Keratinocyte (primary cell): Measurements from ENCODE around the gene PRKAG2. TPM values are rescaled to one million over a fixed set of nuclear protein-coding genes. Genes with fewer than 3 reads are reported as not detected.

Source experiments
- DNase-seq: peaks from one replicate; pipeline ENCODE4 v3.0.0-alpha.2; 2011; ENCODE audit warnings: low read depth, missing footprints, low spot score
- FAIRE-seq: peaks from 2 replicates; lab custom pipeline; 2011; peaks lifted over from hg19 to GRCh38; lab: Jason Lieb, UNC
- H2AFZ ChIP-seq: 2 replicates; pipeline ENCODE4 v1.6.0; 2012; ENCODE audit warnings: low read length, control low read depth, inconsistent platforms; ENCODE audit not compliant: control insufficient read depth
- H3K27ac ChIP-seq: 2 replicates; pipeline ENCODE4 v1.5.1; 2011; ENCODE audit warnings: low read length; ENCODE audit not compliant: control insufficient read depth, insufficient read depth
- H3K27me3 ChIP-seq: 3 replicates; pipeline ENCODE4 v1.6.0; 2011; ENCODE audit warnings: low read length; ENCODE audit not compliant: control insufficient read depth, insufficient read depth; ENCODE audit errors: extremely low read depth
- H3K36me3 ChIP-seq, 2 experiments: 2 replicates in 1 of 2; 3 replicates in 1 of 2; pipeline ENCODE4 v1.5.1; 2011; ENCODE audit warnings: low read length in 2 of 2, mild to moderate bottlenecking in 1 of 2; ENCODE audit not compliant: control insufficient read depth in 2 of 2, insufficient read depth in 2 of 2; ENCODE audit errors: extremely low read depth in 1 of 2
- H3K4me1 ChIP-seq: 3 replicates; pipeline ENCODE4 v1.5.1; 2011; ENCODE audit warnings: low read length; ENCODE audit not compliant: control insufficient read depth, insufficient read depth; ENCODE audit errors: extremely low read depth
- H3K4me2 ChIP-seq: 3 replicates; pipeline ENCODE4 v1.6.0; 2011; ENCODE audit warnings: low read depth, low read length; ENCODE audit not compliant: control insufficient read depth, insufficient read depth; ENCODE audit errors: extremely low read depth
- H3K4me3 ChIP-seq, 3 experiments: fragments of 200-600 bp in 1 of 3; sonication (generic) in 1 of 3; 2 replicates in 2 of 3; 3 replicates in 1 of 3; pipeline ENCODE4 v1.5.1; 2011 to 2016; ENCODE audit warnings: low read length in 3 of 3, mild to moderate bottlenecking in 3 of 3, control low read depth in 2 of 3, inconsistent platforms in 1 of 3, low read depth in 1 of 3, mixed read lengths in 1 of 3, mixed run types in 1 of 3, moderate library complexity in 1 of 3; ENCODE audit not compliant: control insufficient read depth in 2 of 3, insufficient read depth in 2 of 3; ENCODE audit errors: extremely low read depth in 1 of 3
- H3K79me2 ChIP-seq: 2 replicates; pipeline ENCODE4 v1.6.0; 2012; ENCODE audit warnings: low read length; ENCODE audit not compliant: control insufficient read depth, insufficient read depth
- H3K9ac ChIP-seq: 3 replicates; pipeline ENCODE4 v1.6.0; 2011; ENCODE audit warnings: low read length; ENCODE audit not compliant: control insufficient read depth, insufficient read depth; ENCODE audit errors: extremely low read depth
- H3K9me1 ChIP-seq: 3 replicates; pipeline ENCODE4 v1.6.0; 2011; ENCODE audit warnings: low read length; ENCODE audit not compliant: control insufficient read depth, insufficient read depth; ENCODE audit errors: extremely low read depth
- H3K9me3 ChIP-seq: 2 replicates; pipeline ENCODE4 v1.5.1; 2012; ENCODE audit warnings: low read depth, low read length; ENCODE audit not compliant: control insufficient read depth
- H4K20me1 ChIP-seq: 3 replicates; pipeline ENCODE4 v1.6.0; 2011; ENCODE audit warnings: low read length; ENCODE audit not compliant: control insufficient read depth, insufficient read depth; ENCODE audit errors: extremely low read depth
- EZH2 ChIP-seq: IDR thresholded peaks from one replicate; pipeline ENCODE4 v1.6.1; 2012; ENCODE audit warnings: inconsistent platforms, mild to moderate bottlenecking, low read length, moderate library complexity
- dilution Hi-C: fragments of 300-500 bp; cut with MboI; formaldehyde crosslinking; loops from one replicate; pipeline ENCODE4 v1.7.0; 2020; ENCODE audit warnings: low sequenced_read_pairs; ENCODE audit not compliant: extremely low pct_ligation_motif_present
- polyA plus RNA-seq, 5 experiments: library from polyadenylated mRNA; depleted of rRNA in 3 of 5; stranded (reverse) in 3 of 5; stranded (forward) in 1 of 5; unstranded in 1 of 5; fragments of >200 nt; gene quantifications; 1 replicate in 1 of 5; 2 replicates in 3 of 5; 3 replicates in 1 of 5; pipeline versions ENCODE4 v1.2.1 to v1.2.3, GENCODE V29; 2011 to 2012; ENCODE audit warnings: missing spikeins in 2 of 5, low read depth in 1 of 5, low replicate concordance in 1 of 5
- TF ChIP-seq, protein P1 (sequence below), 3 experiments: IDR thresholded peaks in 1 of 3; conservative IDR thresholded peaks in 1 of 3; optimal IDR thresholded peaks in 1 of 3; 2 replicates in 2 of 3; 3 replicates in 1 of 3; pipeline versions ENCODE3 to v1.5.1; 2011; ENCODE audit warnings: low read length in 3 of 3, mild to moderate bottlenecking in 3 of 3, moderate library complexity in 2 of 3, control low read depth in 1 of 3, inconsistent platforms in 1 of 3; ENCODE audit not compliant: insufficient read depth in 2 of 3; ENCODE audit errors: extremely low read depth in 1 of 3

PRKAG2 gene
- polyA plus RNA-seq, 1 donor (not counting 4 experiments of a cell fraction or from before 2014, with no cell fraction given), result 39.5 TPM

- no peak overlapping the region for H2AFZ ChIP-seq
- no peaks in the 10 kb centered on the region for H3K9me1 ChIP-seq
- H3K4me2 ChIP-seq, result no peak overlapping the region
- H3K27me3 ChIP-seq, result no peaks in the 10 kb centered on the region
- peaks cover 0 to 2% of the 10 kb centered on the region in 2 experiments for H3K36me3 ChIP-seq
- peaks cover 14% of the 10 kb centered on the region for H3K4me1 ChIP-seq
- FAIRE-seq (no peak), DNase-seq (no peak)
- H3K27ac ChIP-seq, result no peak overlapping the region
- TF ChIP-seq EZH2, result no peak
- H3K4me3 ChIP-seq, result no peak overlapping the region
- H4K20me1 ChIP-seq, result peaks cover 27% of the 10 kb centered on the region
- dilution Hi-C loops, result no loop called here
- peaks cover 88% of the 10 kb centered on the region for H3K79me2 ChIP-seq
- no peak overlapping the region for H3K9ac ChIP-seq
- no peaks in the 10 kb centered on the region for H3K9me3 ChIP-seq
These were observed 361.7 kb downstream of the PRKAG2 start for GRCh38 chr7:151515276-151515565.

GRCh38 chr7:151514461-151515275 is 362.2 kb downstream of the PRKAG2 start:
- no peaks in the 10 kb centered on the region for H3K9me3 ChIP-seq
- peaks cover 32% of the 10 kb centered on the region for H4K20me1 ChIP-seq
- H3K36me3 ChIP-seq, result peaks cover 0 to 2% of the 10 kb centered on the region in 2 experiments
- dilution Hi-C loops, result no loop called here
- peaks cover 13% of the 10 kb centered on the region for H3K4me1 ChIP-seq
- H3K27ac ChIP-seq, result no peak overlapping the region
- no peak for TF ChIP-seq EZH2
- TF ChIP-seq, protein P1, sequence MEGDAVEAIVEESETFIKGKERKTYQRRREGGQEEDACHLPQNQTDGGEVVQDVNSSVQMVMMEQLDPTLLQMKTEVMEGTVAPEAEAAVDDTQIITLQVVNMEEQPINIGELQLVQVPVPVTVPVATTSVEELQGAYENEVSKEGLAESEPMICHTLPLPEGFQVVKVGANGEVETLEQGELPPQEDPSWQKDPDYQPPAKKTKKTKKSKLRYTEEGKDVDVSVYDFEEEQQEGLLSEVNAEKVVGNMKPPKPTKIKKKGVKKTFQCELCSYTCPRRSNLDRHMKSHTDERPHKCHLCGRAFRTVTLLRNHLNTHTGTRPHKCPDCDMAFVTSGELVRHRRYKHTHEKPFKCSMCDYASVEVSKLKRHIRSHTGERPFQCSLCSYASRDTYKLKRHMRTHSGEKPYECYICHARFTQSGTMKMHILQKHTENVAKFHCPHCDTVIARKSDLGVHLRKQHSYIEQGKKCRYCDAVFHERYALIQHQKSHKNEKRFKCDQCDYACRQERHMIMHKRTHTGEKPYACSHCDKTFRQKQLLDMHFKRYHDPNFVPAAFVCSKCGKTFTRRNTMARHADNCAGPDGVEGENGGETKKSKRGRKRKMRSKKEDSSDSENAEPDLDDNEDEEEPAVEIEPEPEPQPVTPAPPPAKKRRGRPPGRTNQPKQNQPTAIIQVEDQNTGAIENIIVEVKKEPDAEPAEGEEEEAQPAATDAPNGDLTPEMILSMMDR (optimal IDR thresholded peaks at IDR 0.05 in 1 of 3, IDR thresholded peaks at IDR 0.05 in 1 of 3, conservative IDR thresholded peaks at IDR 0.05 in 1 of 3; ENCODE audit: extremely low read depth in 1 of 3, insufficient read depth in 2 of 3, low read length in 3 of 3), result no peak
- H3K27me3 ChIP-seq, result no peaks in the 10 kb centered on the region
- H3K4me2 ChIP-seq, result no peak overlapping the region
- H3K9ac ChIP-seq, result no peak overlapping the region
- H3K9me1 ChIP-seq, result no peaks in the 10 kb centered on the region
- FAIRE-seq, result no peak
- H2AFZ ChIP-seq, result no peak overlapping the region
- no peak for DNase-seq
- no peak overlapping the region for H3K4me3 ChIP-seq
- H3K79me2 ChIP-seq, result peaks cover 93% of the 10 kb centered on the region

GRCh38 chr7:151513133-151513532 is 363.8 kb downstream of the PRKAG2 start:
- FAIRE-seq (no peak), DNase-seq (no peak)
- H3K9me3 ChIP-seq, result no peaks in the 10 kb centered on the region
- dilution Hi-C loops, result no loop called here
- H3K9me1 ChIP-seq, result no peaks in the 10 kb centered on the region
- H2AFZ ChIP-seq, result no peak overlapping the region
- no peaks in the 10 kb centered on the region for H3K27me3 ChIP-seq
- no peak overlapping the region for H3K27ac ChIP-seq
- peaks cover 100% of the 10 kb centered on the region for H3K79me2 ChIP-seq
- no peak overlapping the region for H3K4me3 ChIP-seq
- TF ChIP-seq, protein P1 (optimal IDR thresholded peaks at IDR 0.05 in 1 of 3, IDR thresholded peaks at IDR 0.05 in 1 of 3, conservative IDR thresholded peaks at IDR 0.05 in 1 of 3; ENCODE audit: extremely low read depth in 1 of 3, insufficient read depth in 2 of 3, low read length in 3 of 3), result no peak
- no peak for TF ChIP-seq EZH2
- H3K36me3 ChIP-seq, result peaks cover 0 to 2% of the 10 kb centered on the region in 2 experiments
- no peak overlapping the region for H3K9ac ChIP-seq
- peaks cover 33% of the 10 kb centered on the region for H4K20me1 ChIP-seq
- peaks cover 13% of the 10 kb centered on the region for H3K4me1 ChIP-seq
- H3K4me2 ChIP-seq, result no peak overlapping the region
